Measurements from ENCODE around the gene SLC28A1.

GRCh38 chr15:84981054-84981710, 96.7 kb downstream of the SLC28A1 start:
- TF ChIP-seq CTCF (IDR thresholded peaks at IDR 0.05; ENCODE audit: insufficient read depth, low read depth, low read length): no peak
- TF ChIP-seq EZH2 (IDR thresholded peaks at IDR 0.05; ENCODE audit: insufficient read depth, low read length): no peak
